Mesenchymal stem cell (in vitro differentiated cells and primary cell): ENCODE data around the gene PRDX4.

ENCODE experiments used
- DNase-seq: peaks from one replicate; pipeline ENCODE4 v3.0.0-alpha.2; 2013
- H2AFZ ChIP-seq: one replicate; pipeline ENCODE4 v1.6.1; 2013; ENCODE audit warnings: low read depth, mild to moderate bottlenecking, control low read depth, inconsistent platforms, low read length, moderate library complexity
- H2AK5ac ChIP-seq: 2 replicates; pipeline ENCODE4 v1.6.1; 2013; ENCODE audit warnings: low read length, moderate library complexity, mild to moderate bottlenecking, inconsistent platforms; ENCODE audit not compliant: severe bottlenecking
- H2BK120ac ChIP-seq: one replicate; pipeline ENCODE4 v1.6.1; 2013; ENCODE audit warnings: low read depth, mild to moderate bottlenecking, inconsistent platforms, low read length, moderate library complexity
- H2BK12ac ChIP-seq, 2 experiments: one replicate each; pipeline ENCODE4 v1.6.1; 2013; ENCODE audit warnings: inconsistent platforms in 2 of 2, low read length in 2 of 2, mild to moderate bottlenecking in 2 of 2, moderate library complexity in 2 of 2, control low read depth in 1 of 2
- H2BK15ac ChIP-seq: one replicate; pipeline ENCODE4 v1.6.1; 2013; ENCODE audit warnings: mild to moderate bottlenecking, low read depth, inconsistent platforms; ENCODE audit not compliant: poor library complexity, severe bottlenecking
- H2BK5ac ChIP-seq: 2 replicates; pipeline ENCODE4 v1.6.1; 2013; ENCODE audit warnings: low read depth, mild to moderate bottlenecking, low read length, control low read depth, inconsistent platforms; ENCODE audit not compliant: poor library complexity, severe bottlenecking
- H3K14ac ChIP-seq, 2 experiments: one replicate each; pipeline ENCODE4 v1.6.1; 2013; ENCODE audit warnings: inconsistent platforms in 2 of 2, low read length in 2 of 2, control low read depth in 1 of 2, mild to moderate bottlenecking in 1 of 2, moderate library complexity in 1 of 2
- H3K18ac ChIP-seq, 2 experiments: one replicate each; pipeline ENCODE4 v1.6.1; 2013; ENCODE audit warnings: inconsistent platforms in 2 of 2, low read length in 2 of 2, control low read depth in 1 of 2, low read depth in 1 of 2, mild to moderate bottlenecking in 1 of 2
- H3K23ac ChIP-seq, 2 experiments: one replicate each; pipeline ENCODE4 v1.6.1; 2013; ENCODE audit warnings: inconsistent platforms in 2 of 2, low read length in 2 of 2, mild to moderate bottlenecking in 2 of 2, moderate library complexity in 2 of 2, control low read depth in 1 of 2
- H3K27ac ChIP-seq: 2 replicates; pipeline ENCODE4 v1.5.1; 2013; ENCODE audit warnings: mild to moderate bottlenecking, moderate library complexity, low read length, control low read depth, inconsistent platforms; ENCODE audit not compliant: poor library complexity, severe bottlenecking
- H3K27me3 ChIP-seq, 2 experiments: 2 replicates each; pipeline versions ENCODE4 v1.6.1 to v1.7.0; 2013; ENCODE audit warnings: low read length in 2 of 2, mild to moderate bottlenecking in 2 of 2, moderate library complexity in 2 of 2, control low read depth in 1 of 2, inconsistent platforms in 1 of 2; ENCODE audit not compliant: control insufficient read depth in 1 of 2, insufficient read depth in 1 of 2
- H3K36me3 ChIP-seq, 2 experiments: 2 replicates each; pipeline versions ENCODE4 v1.6.1 to v1.7.0; 2013; ENCODE audit warnings: low read length in 2 of 2, control low read depth in 1 of 2, inconsistent platforms in 1 of 2, low read depth in 1 of 2, mild to moderate bottlenecking in 1 of 2; ENCODE audit not compliant: insufficient read depth in 2 of 2, control insufficient read depth in 1 of 2
- H3K4ac ChIP-seq, 2 experiments: one replicate each; pipeline ENCODE4 v1.6.1; 2013; ENCODE audit warnings: inconsistent platforms in 2 of 2, low read length in 2 of 2, mild to moderate bottlenecking in 2 of 2, moderate library complexity in 2 of 2, control low read depth in 1 of 2, low read depth in 1 of 2
- H3K4me1 ChIP-seq: 2 replicates; pipeline ENCODE4 v1.6.1; 2013; ENCODE audit warnings: low read depth, low read length, control low read depth; ENCODE audit not compliant: control insufficient read depth, insufficient read depth
- H3K4me2 ChIP-seq: 2 replicates; pipeline ENCODE4 v1.6.1; 2013; ENCODE audit warnings: low read length, mild to moderate bottlenecking, inconsistent platforms; ENCODE audit not compliant: poor library complexity, severe bottlenecking
- H3K4me3 ChIP-seq, 2 experiments: 2 replicates each; pipeline versions ENCODE4 v1.5.1 to v1.7.0; 2013; ENCODE audit warnings: low read length in 2 of 2, mild to moderate bottlenecking in 2 of 2, control low read depth in 1 of 2, low read depth in 1 of 2; ENCODE audit not compliant: insufficient read depth in 1 of 2
- H3K79me1 ChIP-seq: replicated peaks from 2 replicates; pipeline ENCODE4 v1.6.1; 2013; ENCODE audit warnings: mild to moderate bottlenecking, control low read depth, low read length, inconsistent platforms; ENCODE audit not compliant: poor library complexity, severe bottlenecking
- H3K9ac ChIP-seq: 2 replicates; pipeline ENCODE4 v1.7.0; 2013; ENCODE audit warnings: mild to moderate bottlenecking, low read length, moderate library complexity
- H3K9me3 ChIP-seq: 2 replicates; pipeline ENCODE4 v1.7.0; 2013; ENCODE audit warnings: mild to moderate bottlenecking, low read length; ENCODE audit not compliant: control insufficient read depth
- H4K8ac ChIP-seq: one replicate; pipeline ENCODE4 v1.6.1; 2013; ENCODE audit warnings: inconsistent platforms, mild to moderate bottlenecking, low read length, moderate library complexity
- H4K91ac ChIP-seq: one replicate; pipeline ENCODE4 v1.6.1; 2013; ENCODE audit warnings: mild to moderate bottlenecking, low read length, inconsistent platforms
- WGBS: methylation state at CpG from one replicate; pipeline ENCODE4 v1.1.7; 2013; ENCODE audit warnings: mixed read lengths; 5-methylcytosine and 5-hydroxymethylcytosine counted together

The PRDX4 gene

DNA sequence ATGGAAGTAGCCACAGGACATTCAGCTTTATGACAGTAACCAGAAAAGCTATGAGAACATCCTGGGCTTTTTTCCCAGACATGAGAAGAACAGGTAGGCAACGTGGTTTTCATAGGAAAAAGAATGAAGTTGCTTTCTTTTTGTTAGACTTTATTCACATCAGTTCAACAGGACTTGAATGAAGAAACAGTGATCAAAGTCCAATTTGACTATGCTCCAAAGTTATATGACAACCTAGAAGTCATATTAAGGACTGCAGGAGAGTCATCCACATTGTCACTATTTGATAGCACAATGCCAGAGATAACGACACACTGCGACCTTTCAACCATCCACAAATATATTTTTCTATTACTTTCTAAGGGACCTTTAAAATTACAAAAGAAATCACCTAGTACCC lies 39.2 kb upstream of the PRDX4 start:
- H3K9me3 ChIP-seq: no peaks in the 10 kb centered on the region
- no peak overlapping the region for H4K8ac ChIP-seq
- H3K4me3 ChIP-seq: no peak overlapping the region
- H4K91ac ChIP-seq: no peak overlapping the region
- H3K18ac ChIP-seq: no peak overlapping the region
- no peak overlapping the region for H3K9ac ChIP-seq
- no peak overlapping the region for H2AFZ ChIP-seq
- no peaks in the 10 kb centered on the region for H3K4me1 ChIP-seq
- peaks cover 0 to 17% of the 10 kb centered on the region in 2 experiments for H3K27me3 ChIP-seq
- no peak overlapping the region for H3K27ac ChIP-seq
- H3K4ac ChIP-seq: no peak overlapping the region
- H3K79me1 ChIP-seq: no peaks in the 10 kb centered on the region
- no peaks in the 10 kb centered on the region for H3K36me3 ChIP-seq
- WGBS: 0% methylated on average over 2 of the region's 3 CpGs
- H2BK15ac ChIP-seq: no peak overlapping the region
- no peak overlapping the region for H3K14ac ChIP-seq
- no peak overlapping the region for H3K4me2 ChIP-seq
- no peak overlapping the region for H2BK120ac ChIP-seq
- H2AK5ac ChIP-seq: no peak overlapping the region
- H2BK12ac ChIP-seq: no peak overlapping the region
- H3K23ac ChIP-seq: no peak overlapping the region
- H2BK5ac ChIP-seq: no peak overlapping the region
- DNase-seq: no peak

- no peak overlapping the region for H3K18ac ChIP-seq
- H2BK12ac ChIP-seq: no peak overlapping the region
- no peak overlapping the region for H3K4me2 ChIP-seq
- H3K4me1 ChIP-seq: no peaks in the 10 kb centered on the region
- no peak overlapping the region for H4K8ac ChIP-seq
- WGBS: 88% methylated on average over 3 of the region's 4 CpGs
- no peak overlapping the region for H2BK15ac ChIP-seq
- H3K27me3 ChIP-seq: peaks cover 0 to 20% of the 10 kb centered on the region in 2 experiments
- H3K23ac ChIP-seq: no peak overlapping the region
- no peaks in the 10 kb centered on the region for H3K36me3 ChIP-seq
- no peak overlapping the region for H3K27ac ChIP-seq
- no peak overlapping the region for H3K14ac ChIP-seq
- no peak overlapping the region for H2BK5ac ChIP-seq
- no peak overlapping the region for H2AFZ ChIP-seq
- H2BK120ac ChIP-seq: no peak overlapping the region
- no peak for DNase-seq
- H3K9ac ChIP-seq: no peak overlapping the region
- no peak overlapping the region for H3K4me3 ChIP-seq
- H4K91ac ChIP-seq: no peak overlapping the region
- no peaks in the 10 kb centered on the region for H3K9me3 ChIP-seq
- no peaks in the 10 kb centered on the region for H3K79me1 ChIP-seq
- no peak overlapping the region for H3K4ac ChIP-seq
- H2AK5ac ChIP-seq: no peak overlapping the region
Measured at GRCh38 chrX:23631136-23631535, 36.2 kb upstream of the PRDX4 start.

GRCh38 chrX:23633834-23634580 lies 33.3 kb upstream of the PRDX4 start:
- no peak overlapping the region for H2BK5ac ChIP-seq
- no peaks in the 10 kb centered on the region for H3K79me1 ChIP-seq
- no peak overlapping the region for H2AK5ac ChIP-seq
- peaks cover 3 to 27% of the 10 kb centered on the region in 2 experiments for H3K27me3 ChIP-seq
- no peak overlapping the region for H3K9ac ChIP-seq
- H3K9me3 ChIP-seq: no peaks in the 10 kb centered on the region
- no peak overlapping the region for H3K14ac ChIP-seq
- H3K23ac ChIP-seq: no peak overlapping the region
- no peak overlapping the region for H4K91ac ChIP-seq
- no peak overlapping the region for H2BK120ac ChIP-seq
- no peak overlapping the region for H3K4me2 ChIP-seq
- H2BK12ac ChIP-seq: no peak overlapping the region
- no peak overlapping the region for H2BK15ac ChIP-seq
- no peak overlapping the region for H3K4ac ChIP-seq
- H3K4me1 ChIP-seq: no peaks in the 10 kb centered on the region
- DNase-seq: peak; percentile 6
- H3K4me3 ChIP-seq: no peak overlapping the region
- no peak overlapping the region for H3K18ac ChIP-seq
- H2AFZ ChIP-seq: no peak overlapping the region
- no peak overlapping the region for H3K27ac ChIP-seq
- H3K36me3 ChIP-seq: no peaks in the 10 kb centered on the region
- no peak overlapping the region for H4K8ac ChIP-seq
- WGBS: 45% methylated on average over 1 of the region's 3 CpGs

GRCh38 chrX:23637187-23637586 lies 30.1 kb upstream of the PRDX4 start:
- Histone ChIP-seq H3K9ac (no peak overlapping the region), H3K4me2 (no peak overlapping the region), H2AFZ (no peak overlapping the region), H3K4ac (no peak overlapping the region), H2BK5ac (no peak overlapping the region), H3K79me1 (no peaks in the 10 kb centered on the region), H3K23ac (no peak overlapping the region), H3K4me1 (no peaks in the 10 kb centered on the region), H2BK120ac (no peak overlapping the region), H4K8ac (no peak overlapping the region), H4K91ac (no peak overlapping the region), H3K14ac (no peak overlapping the region), H3K9me3 (peaks cover 11% of the 10 kb centered on the region), H3K4me3 (no peak overlapping the region), H3K18ac (no peak overlapping the region), H2BK15ac (no peak overlapping the region), H3K27ac (no peak overlapping the region), H3K36me3 (no peaks in the 10 kb centered on the region), H2BK12ac (no peak overlapping the region), H3K27me3 (peaks cover 3 to 27% of the 10 kb centered on the region in 2 experiments), H2AK5ac (no peak overlapping the region)
- WGBS: 97% methylated on average over 3 of the region's 4 CpGs
- DNase-seq: no peak
